Activated T-cell treated with anti-CD3 and anti-CD28 coated beads, Interleukin-2, amount 50 U/mL, for 48 hours (primary cell): ENCODE data around the gene ZNF580.
A peak's percentile ranks its signal among the peaks of the same experiment; 100 is the strongest.

Source experiments
- DNase-seq, 2 experiments: peaks; one replicate each; pipeline ENCODE4 v3.0.0-alpha.2; 2020

The ZNF580 gene

GRCh38 chr19:55663846-55664536 lies 23.2 kb downstream of the ZNF580 start:
- DNase-seq, result no peak

GRCh38 chr19:55666343-55667005 lies 25.7 kb downstream of the ZNF580 start:
- no peak for DNase-seq

GRCh38 chr19:55667006-55667381 lies 26.2 kb downstream of the ZNF580 start:
- DNase-seq, result no peak

- peak in 1 of 2 experiments; percentile 16 for DNase-seq
Measured at GRCh38 chr19:55667511-55667910, 26.7 kb downstream of the ZNF580 start.

GRCh38 chr19:55667958-55668357 lies 27.2 kb downstream of the ZNF580 start:
- peak in 1 of 2 experiments; percentile 21 for DNase-seq

- no peak for DNase-seq
Measured at GRCh38 chr19:55668603-55669348, 28.0 kb downstream of the ZNF580 start.

GRCh38 chr19:55669418-55670279 lies 28.8 kb downstream of the ZNF580 start:
- DNase-seq, result peak in 1 of 2 experiments; percentile 18

- DNase-seq, result peak in 1 of 2 experiments; percentile 18
Measured at GRCh38 chr19:55670280-55671053, 29.7 kb downstream of the ZNF580 start.

- no peak for DNase-seq
Measured at GRCh38 chr19:55671054-55671378, 30.2 kb downstream of the ZNF580 start.

GRCh38 chr19:55672418-55672817 lies 31.6 kb downstream of the ZNF580 start:
- DNase-seq, result no peak

GRCh38 chr19:55673465-55673864 lies 32.7 kb downstream of the ZNF580 start:
- no peak for DNase-seq

GRCh38 chr19:55673889-55674288 lies 33.1 kb downstream of the ZNF580 start:
- no peak for DNase-seq

GRCh38 chr19:55674459-55674840 lies 33.6 kb downstream of the ZNF580 start:
- no peak for DNase-seq

- DNase-seq, result peak; percentile 97 to 98
Measured at GRCh38 chr19:55674841-55675660, 34.2 kb downstream of the ZNF580 start, which contains the start of gene EPN1. EPN1 (plus strand) TSS chr19:55675226; CDS start chr19:55678628, 3,402 bp downstream.

GRCh38 chr19:55675661-55676354 lies 35.0 kb downstream of the ZNF580 start:
- no peak for DNase-seq

GRCh38 chr19:55676383-55676782 lies 35.6 kb downstream of the ZNF580 start:
- no peak for DNase-seq

- no peak for DNase-seq
Measured at GRCh38 chr19:55676889-55677505, 36.2 kb downstream of the ZNF580 start.

- no peak for DNase-seq
Measured at GRCh38 chr19:55677572-55678028, 36.8 kb downstream of the ZNF580 start.

- DNase-seq, result no peak
Measured at GRCh38 chr19:55678121-55678671, 37.4 kb downstream of the ZNF580 start.
